H1 (cell line): ENCODE measurements around the gene DDX4. TPM values are rescaled to one million over a fixed set of nuclear protein-coding genes. Genes with fewer than 3 reads are reported as not detected.

ENCODE experiments used
- CHD7 ChIP-seq: fragments of 300-600 bp; sonication (generic); IDR thresholded peaks from 2 replicates; pipeline ENCODE4 v1.7.1; 2012; ENCODE audit warnings: low read length, moderate library complexity, mild to moderate bottlenecking, inconsistent platforms; ENCODE audit not compliant: insufficient replicate concordance
- YY1 ChIP-seq: IDR thresholded peaks from 2 replicates; pipeline ENCODE4 v1.6.1; 2011; ENCODE audit warnings: low read depth, mild to moderate bottlenecking, low read length
- polyA plus RNA-seq, 7 experiments: library from polyadenylated mRNA; depleted of rRNA in 3 of 7; stranded (reverse) in 5 of 7; unstranded in 2 of 7; fragments of >200 nt in 5 of 7; fragments of 200-250 nt in 2 of 7; gene quantifications; 1 replicate in 5 of 7; 2 replicates in 1 of 7; 4 replicates in 1 of 7; pipeline versions ENCODE4 v1.2.1 to v1.2.3, GENCODE V29; 2011 to 2013; ENCODE audit warnings: missing spikeins in 2 of 7, mixed read lengths in 2 of 7
- total RNA-seq: library from RNA; stranded (reverse); fragmentation: NEBNext Ultra II Directional; extraction: Animal tissue kit (Norgen Biotek cat#: 25700); gene quantifications from 2 replicates; pipeline ENCODE4 v1.2.1, GENCODE V29; 2021

DDX4 gene
- total and polyA plus RNA-seq, 2 of the 8 experiments (the other 6 are each of a cell fraction or from before 2014, with no cell fraction given): 0.15 TPM; not detected in 1

- TF ChIP-seq CHD7 (no peak), YY1 (no peak)
These were observed 37.1 kb upstream of the DDX4 start (continued) for GRCh38 chr5:55700745-55701144.
